ENCODE measurements around the gene BNIP5.

BNIP5 gene

DNA sequence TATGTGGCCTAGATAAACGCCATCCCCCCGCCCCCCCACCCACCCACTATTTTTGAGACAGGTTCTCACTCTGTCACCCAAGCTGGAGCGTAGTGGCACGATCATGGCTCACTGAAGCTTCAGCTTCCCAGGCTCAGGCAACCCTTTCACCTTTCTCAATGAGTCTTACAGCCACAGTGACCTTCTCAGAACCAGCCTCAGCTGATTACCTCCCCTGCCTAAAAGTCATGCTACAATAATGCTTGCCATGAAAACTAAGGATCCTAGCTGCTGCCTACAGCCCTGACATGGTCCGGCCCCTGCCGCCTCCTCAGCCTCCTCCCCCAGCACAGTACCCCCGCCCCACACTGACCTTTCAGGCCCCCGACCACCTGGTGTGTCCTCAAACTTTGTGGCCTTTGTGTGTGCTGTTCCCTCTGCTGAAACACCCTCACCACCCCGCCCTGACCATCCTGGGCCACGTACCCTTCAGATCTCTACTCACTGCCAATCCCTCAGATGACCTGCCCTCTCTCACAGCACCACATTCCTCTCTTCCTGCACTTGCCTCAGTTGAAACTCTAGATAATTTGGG, 35.5 kb downstream of the BNIP5 start:
- no peak for DNase-seq
- H3K27ac ChIP-seq, result no peak overlapping the region
- no peaks in the 10 kb centered on the region for H3K9me3 ChIP-seq (ENCODE audit: severe bottlenecking)
- no peaks in the 10 kb centered on the region for H3K27me3 ChIP-seq (ENCODE audit: insufficient read depth, low read depth, severe bottlenecking)
- TF ChIP-seq, protein P1, sequence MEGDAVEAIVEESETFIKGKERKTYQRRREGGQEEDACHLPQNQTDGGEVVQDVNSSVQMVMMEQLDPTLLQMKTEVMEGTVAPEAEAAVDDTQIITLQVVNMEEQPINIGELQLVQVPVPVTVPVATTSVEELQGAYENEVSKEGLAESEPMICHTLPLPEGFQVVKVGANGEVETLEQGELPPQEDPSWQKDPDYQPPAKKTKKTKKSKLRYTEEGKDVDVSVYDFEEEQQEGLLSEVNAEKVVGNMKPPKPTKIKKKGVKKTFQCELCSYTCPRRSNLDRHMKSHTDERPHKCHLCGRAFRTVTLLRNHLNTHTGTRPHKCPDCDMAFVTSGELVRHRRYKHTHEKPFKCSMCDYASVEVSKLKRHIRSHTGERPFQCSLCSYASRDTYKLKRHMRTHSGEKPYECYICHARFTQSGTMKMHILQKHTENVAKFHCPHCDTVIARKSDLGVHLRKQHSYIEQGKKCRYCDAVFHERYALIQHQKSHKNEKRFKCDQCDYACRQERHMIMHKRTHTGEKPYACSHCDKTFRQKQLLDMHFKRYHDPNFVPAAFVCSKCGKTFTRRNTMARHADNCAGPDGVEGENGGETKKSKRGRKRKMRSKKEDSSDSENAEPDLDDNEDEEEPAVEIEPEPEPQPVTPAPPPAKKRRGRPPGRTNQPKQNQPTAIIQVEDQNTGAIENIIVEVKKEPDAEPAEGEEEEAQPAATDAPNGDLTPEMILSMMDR (IDR thresholded peaks at IDR 0.05; ENCODE audit: low read depth, low read length), result no peak
- H3K36me3 ChIP-seq, result no peaks in the 10 kb centered on the region
- no peak overlapping the region for H3K4me3 ChIP-seq (ENCODE audit: low read depth, low read length)

GRCh38 chr6:36298027-36298426, 38.7 kb downstream of the BNIP5 start:
- H3K9me3 ChIP-seq (ENCODE audit: severe bottlenecking), result no peaks in the 10 kb centered on the region
- DNase-seq, result no peak
- TF ChIP-seq, protein P1 (IDR thresholded peaks at IDR 0.05; ENCODE audit: low read depth, low read length), result no peak
- no peak overlapping the region for H3K27ac ChIP-seq
- H3K27me3 ChIP-seq (ENCODE audit: insufficient read depth, low read depth, severe bottlenecking), result no peaks in the 10 kb centered on the region
- H3K4me3 ChIP-seq (ENCODE audit: low read depth, low read length), result no peak overlapping the region
- H3K36me3 ChIP-seq, result no peaks in the 10 kb centered on the region

DNA sequence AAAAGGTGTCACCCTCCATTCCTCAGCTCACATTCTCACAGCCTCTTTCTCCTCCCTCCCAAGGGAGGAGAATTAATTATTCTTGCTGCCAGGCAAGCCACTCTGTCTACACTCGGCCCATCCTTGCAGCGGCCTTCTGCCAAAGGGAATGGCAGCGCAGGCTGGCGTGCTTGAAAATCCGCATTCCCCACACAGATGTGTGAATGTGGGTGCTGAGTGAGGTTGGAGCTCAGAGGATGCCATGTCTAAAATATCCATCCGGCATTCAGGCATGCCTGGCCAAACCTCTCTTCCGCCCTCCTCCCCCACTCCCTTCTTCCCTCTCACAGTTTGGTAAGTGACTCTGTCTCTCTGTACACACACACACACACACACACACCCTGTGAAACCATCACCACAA, 39.2 kb downstream of the BNIP5 start:
- Histone ChIP-seq H3K9me3 (ENCODE audit: severe bottlenecking) (no peaks in the 10 kb centered on the region), H3K27me3 (ENCODE audit: insufficient read depth, low read depth, severe bottlenecking) (no peaks in the 10 kb centered on the region), H3K4me3 (ENCODE audit: low read depth, low read length) (no peak overlapping the region), H3K27ac (no peak overlapping the region), H3K36me3 (no peaks in the 10 kb centered on the region)
- TF ChIP-seq, protein P1 (IDR thresholded peaks at IDR 0.05; ENCODE audit: low read depth, low read length), result no peak
- DNase-seq, result no peak

GRCh38 chr6:36297051-36297450, 39.6 kb downstream of the BNIP5 start:
- Histone ChIP-seq H3K9me3 (ENCODE audit: severe bottlenecking) (no peaks in the 10 kb centered on the region), H3K27ac (no peak overlapping the region), H3K4me3 (ENCODE audit: low read depth, low read length) (no peak overlapping the region), H3K27me3 (ENCODE audit: insufficient read depth, low read depth, severe bottlenecking) (no peaks in the 10 kb centered on the region), H3K36me3 (no peaks in the 10 kb centered on the region)
- TF ChIP-seq, protein P1 (IDR thresholded peaks at IDR 0.05; ENCODE audit: low read depth, low read length), result no peak
- DNase-seq, result no peak

- H3K9me3 ChIP-seq (ENCODE audit: severe bottlenecking), result no peaks in the 10 kb centered on the region
- H3K4me3 ChIP-seq (ENCODE audit: low read depth, low read length), result no peak overlapping the region
- DNase-seq, result no peak
- no peaks in the 10 kb centered on the region for H3K27me3 ChIP-seq (ENCODE audit: insufficient read depth, low read depth, severe bottlenecking)
- no peak overlapping the region for H3K27ac ChIP-seq
- no peaks in the 10 kb centered on the region for H3K36me3 ChIP-seq
- TF ChIP-seq, protein P1 (IDR thresholded peaks at IDR 0.05; ENCODE audit: low read depth, low read length), result no peak
Observed at GRCh38 chr6:36296240-36296639, 40.4 kb downstream of the BNIP5 start.

GRCh38 chr6:36292170-36292569, 44.5 kb downstream of the BNIP5 start:
- DNase-seq, result no peak
- Histone ChIP-seq H3K27ac (no peak overlapping the region), H3K27me3 (ENCODE audit: insufficient read depth, low read depth, severe bottlenecking) (no peaks in the 10 kb centered on the region), H3K9me3 (ENCODE audit: severe bottlenecking) (no peaks in the 10 kb centered on the region), H3K36me3 (no peaks in the 10 kb centered on the region), H3K4me3 (ENCODE audit: low read depth, low read length) (no peak overlapping the region)
- TF ChIP-seq, protein P1 (IDR thresholded peaks at IDR 0.05; ENCODE audit: low read depth, low read length), result no peak

Measured in WERI-Rb-1 (cell line).